Measurements from ENCODE around the gene MEIOB. TPM values are rescaled to one million over a fixed set of nuclear protein-coding genes. Genes with fewer than 3 reads are reported as not detected.
A peak's percentile ranks its signal among the peaks of the same experiment; 100 is the strongest.

Gene MEIOB
- total RNA-seq, 6 experiments from 2014 or later, result 0.39 to 0.40 TPM; not detected in 4

DNA sequence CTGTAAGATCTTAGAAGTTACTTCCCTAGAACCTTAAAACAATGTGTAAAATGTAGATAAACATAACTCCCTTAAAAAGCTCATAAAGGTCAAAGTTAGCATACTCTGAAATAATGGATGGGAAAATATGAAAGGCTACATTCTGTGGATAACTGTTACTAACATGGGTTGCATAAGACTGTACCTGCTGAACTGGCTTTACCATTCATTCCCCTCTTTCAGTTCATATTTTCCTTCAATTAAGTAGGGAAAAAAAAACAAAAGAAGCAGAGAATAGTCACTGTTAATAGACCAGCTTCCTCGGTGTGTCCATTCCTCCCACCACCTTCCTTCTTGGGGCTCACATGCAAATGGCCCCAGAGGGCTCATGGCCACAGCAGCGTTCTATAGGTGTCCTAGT, 7.5 kb upstream of the MEIOB start:
- no peak for DNase-seq
- H3K4me1 ChIP-seq, result peaks cover 0 to 28% (median 14%) of the 10 kb centered on the region in 4 donors
- TF ChIP-seq, protein P1, sequence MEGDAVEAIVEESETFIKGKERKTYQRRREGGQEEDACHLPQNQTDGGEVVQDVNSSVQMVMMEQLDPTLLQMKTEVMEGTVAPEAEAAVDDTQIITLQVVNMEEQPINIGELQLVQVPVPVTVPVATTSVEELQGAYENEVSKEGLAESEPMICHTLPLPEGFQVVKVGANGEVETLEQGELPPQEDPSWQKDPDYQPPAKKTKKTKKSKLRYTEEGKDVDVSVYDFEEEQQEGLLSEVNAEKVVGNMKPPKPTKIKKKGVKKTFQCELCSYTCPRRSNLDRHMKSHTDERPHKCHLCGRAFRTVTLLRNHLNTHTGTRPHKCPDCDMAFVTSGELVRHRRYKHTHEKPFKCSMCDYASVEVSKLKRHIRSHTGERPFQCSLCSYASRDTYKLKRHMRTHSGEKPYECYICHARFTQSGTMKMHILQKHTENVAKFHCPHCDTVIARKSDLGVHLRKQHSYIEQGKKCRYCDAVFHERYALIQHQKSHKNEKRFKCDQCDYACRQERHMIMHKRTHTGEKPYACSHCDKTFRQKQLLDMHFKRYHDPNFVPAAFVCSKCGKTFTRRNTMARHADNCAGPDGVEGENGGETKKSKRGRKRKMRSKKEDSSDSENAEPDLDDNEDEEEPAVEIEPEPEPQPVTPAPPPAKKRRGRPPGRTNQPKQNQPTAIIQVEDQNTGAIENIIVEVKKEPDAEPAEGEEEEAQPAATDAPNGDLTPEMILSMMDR (IDR thresholded peaks at IDR 0.05), result no peak
- TF ChIP-seq POLR2A (IDR thresholded peaks at IDR 0.05), result no peak
- WGBS (ENCODE audit: insufficient coverage, low coverage, low lambda C conversion rate, missing lambda C conversion rate), result 34% methylated on average over 2 of the region's 2 CpGs
- intact Hi-C loops (cut with DNase I), result no loop called here
- no peaks in the 10 kb centered on the region for H3K27me3 ChIP-seq
- H3K4me3 ChIP-seq, result no peak overlapping the region
- no peak overlapping the region for H3K27ac ChIP-seq
- H3K36me3 ChIP-seq, result no peaks in the 10 kb centered on the region
- no peak for ATAC-seq
- H3K9me3 ChIP-seq, result no peaks in the 10 kb centered on the region

DNA sequence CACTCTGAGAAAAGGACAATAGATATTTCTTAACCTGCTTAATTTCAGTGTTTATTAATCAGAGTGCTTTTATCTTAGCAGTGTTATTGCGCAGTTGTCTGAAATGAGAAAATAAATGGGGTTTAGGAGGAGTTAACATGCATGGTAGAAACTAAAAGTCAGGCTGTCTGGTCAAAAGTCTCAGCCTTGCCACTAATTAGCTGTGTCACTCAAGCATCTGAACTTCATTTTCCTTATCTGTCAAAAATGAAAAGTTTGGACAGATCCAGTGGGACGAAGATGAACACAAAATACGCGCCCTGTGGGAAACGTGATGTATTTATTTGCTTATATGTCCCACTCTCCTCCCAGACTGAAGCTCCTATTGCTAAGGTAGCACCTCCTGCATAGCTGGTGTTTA, 6.3 kb upstream of the MEIOB start:
- Histone ChIP-seq H3K4me1 (peaks cover 0 to 31% (median 13%) of the 10 kb centered on the region in 4 donors), H3K27ac (no peak overlapping the region), H3K36me3 (no peaks in the 10 kb centered on the region), H3K4me3 (no peak overlapping the region), H3K9me3 (no peaks in the 10 kb centered on the region), H3K27me3 (no peaks in the 10 kb centered on the region)
- DNase-seq, result no peak
- TF ChIP-seq POLR2A (IDR thresholded peaks at IDR 0.05), result no peak
- TF ChIP-seq, protein P1 (IDR thresholded peaks at IDR 0.05), result no peak
- 53% methylated on average over 5 of the region's 5 CpGs for WGBS (ENCODE audit: insufficient coverage, low coverage, low lambda C conversion rate, missing lambda C conversion rate)
- intact Hi-C loops (cut with DNase I), result no loop called here
- no peak for ATAC-seq

DNA sequence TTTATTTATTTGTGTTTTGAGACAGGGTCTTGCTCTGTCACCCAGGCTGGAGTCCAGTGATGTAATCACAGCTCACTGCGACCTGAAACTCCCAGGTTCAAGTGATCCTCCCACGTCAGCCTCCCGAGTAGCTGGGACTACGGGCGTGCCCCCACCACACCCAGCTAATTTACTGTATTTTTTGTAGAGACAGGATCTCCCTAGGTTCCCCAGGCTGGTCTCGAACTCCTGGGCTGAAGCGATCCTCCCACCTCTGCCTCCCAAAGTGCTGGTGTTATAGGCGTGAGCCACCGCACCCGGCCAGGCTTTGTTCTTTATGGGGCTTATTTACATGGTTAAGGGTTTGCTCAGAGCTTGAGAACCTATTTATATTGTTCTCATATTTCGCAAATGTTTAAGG, 5.8 kb upstream of the MEIOB start:
- intact Hi-C loops (cut with DNase I), result no loop called here
- H3K27ac ChIP-seq, result no peak overlapping the region
- H3K27me3 ChIP-seq, result no peaks in the 10 kb centered on the region
- no peak overlapping the region for H3K4me3 ChIP-seq
- no peaks in the 10 kb centered on the region for H3K9me3 ChIP-seq
- WGBS (ENCODE audit: insufficient coverage, low coverage, low lambda C conversion rate, missing lambda C conversion rate), result 45% methylated on average over 11 of the region's 11 CpGs
- TF ChIP-seq, protein P1 (IDR thresholded peaks at IDR 0.05), result no peak
- no peak for TF ChIP-seq POLR2A (IDR thresholded peaks at IDR 0.05)
- H3K4me1 ChIP-seq, result peaks cover 0 to 31% (median 13%) of the 10 kb centered on the region in 4 donors
- no peak for ATAC-seq
- no peaks in the 10 kb centered on the region for H3K36me3 ChIP-seq
- DNase-seq, result no peak

DNA sequence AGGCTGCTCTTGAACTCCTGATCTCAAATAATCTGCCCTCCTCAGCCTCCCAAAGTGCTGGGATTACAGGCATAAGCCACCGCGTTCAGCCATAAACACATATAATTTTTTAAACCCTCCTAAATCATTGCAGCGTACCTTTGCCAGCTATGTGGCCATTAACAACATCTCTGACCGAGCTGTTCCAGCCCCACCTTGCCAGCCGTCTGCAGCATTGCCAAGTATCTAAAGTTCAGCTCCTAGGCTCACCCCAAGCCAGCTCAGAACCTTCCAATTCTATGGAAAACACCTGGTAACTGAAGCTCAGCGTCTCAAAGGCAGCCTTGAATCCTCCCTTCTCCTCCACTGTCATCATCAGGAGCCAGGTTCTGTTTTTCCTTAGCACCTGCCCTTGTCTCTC, 5.1 kb upstream of the MEIOB start:
- 30% methylated on average over 6 of the region's 6 CpGs for WGBS (ENCODE audit: insufficient coverage, low coverage, low lambda C conversion rate, missing lambda C conversion rate)
- ATAC-seq, result peak; percentile 70 to 85 (median 80)

More for the DNA sequence above, 5.1 kb upstream of the MEIOB start:
- Histone ChIP-seq H3K27ac (no peak overlapping the region), H3K27me3 (no peaks in the 10 kb centered on the region), H3K4me1 (peaks cover 0 to 31% (median 13%) of the 10 kb centered on the region in 4 donors), H3K4me3 (no peak overlapping the region), H3K9me3 (no peaks in the 10 kb centered on the region), H3K36me3 (no peaks in the 10 kb centered on the region)
- intact Hi-C loops (cut with DNase I), result no loop called here
- peak in 2 of 3 donors; percentile 65 to 76 for DNase-seq
- no peak for TF ChIP-seq POLR2A (IDR thresholded peaks at IDR 0.05)
- TF ChIP-seq, protein P1 (IDR thresholded peaks at IDR 0.05), result no peak

All from right lobe of liver (tissue), 6 donors.